Neural progenitor cell (in vitro differentiated cells): ENCODE results near the gene LINGO1. TPM values are rescaled to one million over a fixed set of nuclear protein-coding genes. Genes with fewer than 3 reads are reported as not detected.

Experiments
- DNase-seq: peaks from one replicate; pipeline ENCODE4 v3.0.0-alpha.2; 2016; ENCODE audit warnings: low spot score
- H2AFZ ChIP-seq: fragments of 200-600 bp; sonication (generic); replicated peaks from 2 replicates; pipeline ENCODE4 v1.6.1; 2016; ENCODE audit warnings: antibody characterized with exemption
- H3F3A ChIP-seq: fragments of 200-600 bp; sonication (generic); 2 replicates; pipeline ENCODE4 v1.6.1; 2016; ENCODE audit warnings: antibody characterized with exemption, low read depth
- H3K27ac ChIP-seq: fragments of 200-600 bp; sonication (generic); 2 replicates; pipeline ENCODE4 v1.5.1; 2016; ENCODE audit warnings: mild to moderate bottlenecking
- H3K27me3 ChIP-seq: fragments of 200-600 bp; sonication (generic); 2 replicates; pipeline ENCODE4 v1.6.1; 2016; ENCODE audit warnings: mild to moderate bottlenecking, moderate library complexity
- H3K36me3 ChIP-seq: fragments of 200-600 bp; sonication (generic); 2 replicates; pipeline ENCODE4 v1.5.1; 2016
- H3K4me1 ChIP-seq: fragments of 200-600 bp; sonication (generic); 2 replicates; pipeline ENCODE4 v1.6.1; 2016; ENCODE audit warnings: mixed run types
- H3K4me2 ChIP-seq: fragments of 200-600 bp; sonication (generic); 2 replicates; pipeline ENCODE4 v1.6.1; 2016
- H3K4me3 ChIP-seq: fragments of 200-600 bp; sonication (generic); 2 replicates; pipeline ENCODE4 v1.5.1; 2016
- H3K79me2 ChIP-seq: fragments of 200-600 bp; sonication (generic); 2 replicates; pipeline ENCODE4 v1.6.1; 2016; ENCODE audit warnings: low read depth
- H3K9ac ChIP-seq: fragments of 200-600 bp; sonication (generic); 2 replicates; pipeline ENCODE4 v1.6.1; 2016
- H3K9me3 ChIP-seq: fragments of 200-600 bp; sonication (generic); 2 replicates; pipeline ENCODE4 v1.5.1; 2016; ENCODE audit warnings: low read depth
- H4K20me1 ChIP-seq: fragments of 200-600 bp; sonication (generic); 2 replicates; pipeline ENCODE4 v1.6.1; 2016; ENCODE audit warnings: low read depth
- H3K27ac Mint-ChIP-seq: 3 replicates; pipeline ENCODE4 v1.8.0; 2021; ENCODE audit warnings: mixed read lengths
- H3K27me3 Mint-ChIP-seq: 2 replicates; pipeline ENCODE4 v1.8.0; 2022; ENCODE audit warnings: low read depth, mild to moderate bottlenecking, inconsistent platforms, moderate library complexity, mixed read lengths; ENCODE audit not compliant: insufficient read depth
- H3K36me3 Mint-ChIP-seq: 3 replicates; pipeline ENCODE4 v1.8.0; 2021; ENCODE audit warnings: mixed read lengths
- H3K4me1 Mint-ChIP-seq: 3 replicates; pipeline ENCODE4 v1.8.0; 2021; ENCODE audit warnings: mixed read lengths
- H3K4me3 Mint-ChIP-seq: 3 replicates; pipeline ENCODE4 v1.8.0; 2021; ENCODE audit warnings: mild to moderate bottlenecking, moderate library complexity, mixed read lengths
- H3K9me3 Mint-ChIP-seq: 3 replicates; pipeline ENCODE4 v1.8.0; 2020; ENCODE audit warnings: mixed read lengths
- CTCF ChIP-seq: fragments of 200-600 bp; sonication (generic); IDR thresholded peaks from 2 replicates; pipeline ENCODE4 v1.5.1; 2017; ENCODE audit warnings: antibody characterized with exemption, mild to moderate bottlenecking
- EZH2 ChIP-seq: fragments of 200-600 bp; sonication (generic); IDR thresholded peaks from 2 replicates; pipeline ENCODE4 v1.6.1; 2017; ENCODE audit warnings: antibody characterized with exemption, mild to moderate bottlenecking, moderate library complexity
- EZH2phosphoT487 ChIP-seq: fragments of 200-600 bp; sonication (generic); IDR thresholded peaks from 2 replicates; pipeline ENCODE4 v1.6.1; 2017; ENCODE audit warnings: antibody characterized with exemption
- total RNA-seq: library from RNA; depleted of rRNA; stranded (reverse); fragments of >200 nt; gene quantifications from 2 replicates; pipeline ENCODE4 v1.2.3, GENCODE V29; 2015; ENCODE audit warnings: low replicate concordance

Gene LINGO1
- total RNA-seq, 1 donor from 2014 or later: 7.9 TPM

GRCh38 chr15:77672135-77672534, 39.4 kb upstream of the LINGO1 start:
- Histone ChIP-seq H4K20me1 (no peaks in the 10 kb centered on the region), H3K79me2 (no peaks in the 10 kb centered on the region), H3K9ac (no peak overlapping the region), H3K4me2 (no peak overlapping the region), H3K9me3 (no peaks in the 10 kb centered on the region), H3K27me3 (no peaks in the 10 kb centered on the region), H3F3A (no peaks in the 10 kb centered on the region), H2AFZ (no peak overlapping the region), H3K4me3 (no peak overlapping the region), H3K36me3 (no peaks in the 10 kb centered on the region), H3K4me1 (peaks cover 14% of the 10 kb centered on the region), H3K27ac (no peak overlapping the region)
- no peak for DNase-seq
- H3K36me3 Mint-ChIP-seq: no peaks in the 10 kb centered on the region
- no peak overlapping the region for H3K27ac Mint-ChIP-seq
- peaks cover 3% of the 10 kb centered on the region for H3K27me3 Mint-ChIP-seq
- H3K4me3 Mint-ChIP-seq: no peak overlapping the region
- H3K4me1 Mint-ChIP-seq: peaks cover 4% of the 10 kb centered on the region
- no peaks in the 10 kb centered on the region for H3K9me3 Mint-ChIP-seq
- TF ChIP-seq EZH2 (no peak), EZH2phosphoT487 (no peak), CTCF (no peak)

GRCh38 chr15:77671362-77672056, 38.8 kb upstream of the LINGO1 start:
- Histone ChIP-seq H3K4me1 (peaks cover 14% of the 10 kb centered on the region), H2AFZ (no peak overlapping the region), H3K36me3 (no peaks in the 10 kb centered on the region), H4K20me1 (no peaks in the 10 kb centered on the region), H3K4me3 (no peak overlapping the region), H3K9ac (no peak overlapping the region), H3K79me2 (no peaks in the 10 kb centered on the region), H3F3A (no peaks in the 10 kb centered on the region), H3K27ac (no peak overlapping the region), H3K4me2 (no peak overlapping the region), H3K9me3 (no peaks in the 10 kb centered on the region), H3K27me3 (no peaks in the 10 kb centered on the region)
- DNase-seq: no peak
- H3K27ac Mint-ChIP-seq: no peak overlapping the region
- no peaks in the 10 kb centered on the region for H3K9me3 Mint-ChIP-seq
- TF ChIP-seq CTCF (no peak), EZH2phosphoT487 (no peak)
- H3K4me1 Mint-ChIP-seq: peaks cover 8% of the 10 kb centered on the region
- no peaks in the 10 kb centered on the region for H3K36me3 Mint-ChIP-seq
- no peak overlapping the region for H3K4me3 Mint-ChIP-seq
- peaks cover 3% of the 10 kb centered on the region for H3K27me3 Mint-ChIP-seq

- Histone ChIP-seq H3K27ac (no peak overlapping the region), H4K20me1 (no peaks in the 10 kb centered on the region), H3K4me3 (no peak overlapping the region), H3K9me3 (no peaks in the 10 kb centered on the region), H2AFZ (no peak overlapping the region), H3K9ac (no peak overlapping the region), H3K4me1 (peaks cover 11% of the 10 kb centered on the region), H3K79me2 (no peaks in the 10 kb centered on the region), H3K36me3 (no peaks in the 10 kb centered on the region), H3F3A (no peaks in the 10 kb centered on the region), H3K27me3 (no peaks in the 10 kb centered on the region), H3K4me2 (no peak overlapping the region)
- H3K4me3 Mint-ChIP-seq: no peak overlapping the region
- H3K27me3 Mint-ChIP-seq: peaks cover 9% of the 10 kb centered on the region
- H3K36me3 Mint-ChIP-seq: no peaks in the 10 kb centered on the region
- no peak for DNase-seq
- no peaks in the 10 kb centered on the region for H3K9me3 Mint-ChIP-seq
- H3K4me1 Mint-ChIP-seq: peaks cover 10% of the 10 kb centered on the region
- TF ChIP-seq EZH2 (no peak), CTCF (no peak), EZH2phosphoT487 (no peak)
- H3K27ac Mint-ChIP-seq: no peak overlapping the region
These were observed 38.0 kb upstream of the LINGO1 start for GRCh38 chr15:77670558-77671361.
